Fibroblast of skin of abdomen (primary cell): ENCODE results near the gene CRLF2. TPM values are rescaled to one million over a fixed set of nuclear protein-coding genes. Genes with fewer than 3 reads are reported as not detected.
"Not testable (repeated sequence)": the region's sequence is repeated elsewhere in the genome, so short reads cannot be mapped to it uniquely, and the experiment has no call there.

Experiments used
- DNase-seq: peaks from one replicate; pipeline ENCODE4 v3.0.0-alpha.2; 2013
- polyA plus RNA-seq, 2 experiments: library from polyadenylated mRNA; unstranded; fragments of 120-200 nt; gene quantifications; one replicate each; pipeline ENCODE4 v1.2.1, GENCODE V29; 2013; ENCODE audit not compliant: insufficient read length in 2 of 2

CRLF2 gene, protein sequence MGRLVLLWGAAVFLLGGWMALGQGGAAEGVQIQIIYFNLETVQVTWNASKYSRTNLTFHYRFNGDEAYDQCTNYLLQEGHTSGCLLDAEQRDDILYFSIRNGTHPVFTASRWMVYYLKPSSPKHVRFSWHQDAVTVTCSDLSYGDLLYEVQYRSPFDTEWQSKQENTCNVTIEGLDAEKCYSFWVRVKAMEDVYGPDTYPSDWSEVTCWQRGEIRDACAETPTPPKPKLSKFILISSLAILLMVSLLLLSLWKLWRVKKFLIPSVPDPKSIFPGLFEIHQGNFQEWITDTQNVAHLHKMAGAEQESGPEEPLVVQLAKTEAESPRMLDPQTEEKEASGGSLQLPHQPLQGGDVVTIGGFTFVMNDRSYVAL
- not detected for polyA plus RNA-seq (2013, experiment 1 of 2; ENCODE audit: insufficient read length)
- not detected for polyA plus RNA-seq (2013, experiment 2 of 2; ENCODE audit: insufficient read length)

DNA sequence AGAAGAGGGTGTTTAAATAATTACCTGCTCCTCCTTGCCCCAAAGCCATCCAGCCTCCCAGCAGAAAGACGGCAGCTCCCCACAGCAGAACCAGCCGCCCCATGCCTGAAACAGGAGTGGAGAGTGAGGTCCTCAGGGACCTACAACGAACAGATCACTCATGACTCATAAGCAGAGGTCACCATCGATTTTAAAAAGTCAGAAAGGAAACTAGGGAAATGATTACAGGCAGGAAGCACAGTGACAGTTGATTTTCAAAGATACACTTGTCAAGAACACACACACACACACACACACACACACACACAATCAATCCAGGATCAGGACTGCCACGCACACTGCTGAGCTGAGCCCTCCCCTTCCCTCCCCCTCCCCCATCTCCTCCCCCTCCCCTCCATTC lies at the start of gene CRLF2:
TSS of gene CRLF2 (minus strand) at position 118 of the 400 bp plus-strand sequence. CDS start at position 103, 15 bp downstream.
- peak; percentile 1 for DNase-seq

DNA sequence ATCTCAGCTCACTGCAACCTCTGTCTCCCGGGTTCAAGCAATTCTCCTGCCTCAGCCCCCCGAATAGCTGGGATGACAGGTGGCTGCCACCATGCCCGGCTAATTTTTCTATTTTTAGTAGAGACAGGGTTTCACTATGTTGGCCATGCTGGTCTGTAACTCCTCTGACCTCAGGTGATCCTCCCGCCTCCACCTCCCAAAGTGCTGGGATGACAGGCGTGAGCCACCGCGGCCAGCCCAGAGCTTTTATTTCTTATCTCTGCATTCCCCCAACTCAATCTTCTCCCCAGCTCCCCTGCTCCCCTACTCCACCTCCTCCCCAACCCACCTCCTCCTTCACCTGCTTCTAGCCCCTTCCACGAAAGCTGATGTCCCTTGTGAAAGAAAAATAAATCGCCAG lies 49.3 kb upstream of the CRLF2 start:
- DNase-seq = not testable (repeated sequence)

GRCh38 chrX:1261285-1261684 lies 48.8 kb upstream of the CRLF2 start:
- no peak for DNase-seq

DNA sequence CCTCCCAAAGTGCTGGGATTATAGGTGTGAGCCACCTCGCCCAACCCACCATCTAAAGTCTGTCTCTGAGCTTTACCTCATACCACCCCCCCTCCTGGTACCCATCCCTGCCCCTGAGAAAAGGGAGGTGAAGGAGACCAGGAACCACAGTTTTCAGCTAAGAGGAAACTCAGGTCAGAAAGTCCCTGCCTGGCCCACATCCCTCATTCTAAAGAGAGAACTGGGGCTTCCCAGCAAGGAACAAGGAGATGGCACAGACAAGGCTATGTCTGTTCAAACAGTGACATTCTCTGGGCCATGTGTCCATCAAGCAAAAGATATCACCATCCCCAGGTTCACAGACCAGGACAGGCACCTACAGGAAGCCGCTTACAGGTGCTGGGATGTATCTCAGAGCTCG lies 40.4 kb upstream of the CRLF2 start:
- DNase-seq = no peak

GRCh38 chrX:1249101-1249887 lies 36.8 kb upstream of the CRLF2 start:
- peak; percentile 21 for DNase-seq

DNA sequence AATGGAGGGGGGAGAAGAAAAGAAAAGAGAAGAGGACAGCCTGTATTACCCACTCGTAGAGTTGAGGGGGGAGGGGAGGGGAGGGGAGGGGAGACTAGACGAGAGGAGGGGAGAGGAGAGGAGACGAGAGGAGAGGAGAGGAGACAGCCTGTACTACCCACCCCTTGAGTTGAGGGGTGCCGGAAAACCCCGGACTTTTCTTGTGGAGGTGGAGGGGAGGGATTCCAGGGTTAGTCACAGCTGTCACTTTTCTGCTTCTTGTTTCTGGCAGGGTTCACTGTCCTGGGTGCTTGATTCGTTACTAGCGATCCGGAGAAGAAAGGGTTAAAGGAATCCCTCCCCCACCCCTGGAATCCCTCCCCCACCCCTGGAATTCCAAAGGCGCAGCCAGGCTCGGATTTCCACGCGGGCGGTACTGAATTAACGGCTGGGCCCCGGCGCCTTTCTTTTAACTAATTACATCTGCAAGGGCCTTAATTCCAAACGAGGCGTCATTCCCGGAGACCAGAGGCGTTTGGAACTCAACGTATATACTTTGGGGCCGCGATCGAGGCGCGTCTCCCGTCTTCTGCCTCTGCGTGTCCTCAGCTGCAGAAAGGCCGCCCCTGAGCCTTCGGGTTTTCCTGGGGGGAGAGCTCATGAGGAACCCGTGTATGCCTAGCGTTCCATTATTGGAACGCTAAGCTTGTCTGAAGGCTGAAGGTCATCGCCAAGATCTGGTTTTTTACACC lies 36.0 kb upstream of the CRLF2 start:
- DNase-seq = peak; percentile 67

DNA sequence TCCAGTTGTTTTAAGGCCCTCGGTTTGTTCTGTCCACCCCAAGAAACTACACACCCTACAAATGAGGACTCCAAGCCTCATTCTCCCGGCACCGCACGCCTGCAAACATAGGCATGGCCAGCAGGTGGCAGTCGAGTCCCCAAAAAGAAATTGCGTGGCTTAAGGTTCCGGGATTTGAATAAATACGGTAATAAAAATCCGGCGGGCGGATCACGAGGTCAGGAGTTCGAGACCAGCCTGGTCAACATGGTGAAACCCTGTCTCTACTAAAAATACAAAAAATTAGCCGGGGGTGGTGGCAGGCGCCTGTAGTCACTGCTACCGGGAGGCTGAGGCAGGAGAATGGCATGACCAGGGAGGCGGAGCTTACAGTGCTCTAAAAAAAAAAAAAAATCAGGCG lies 34.4 kb upstream of the CRLF2 start:
- DNase-seq = peak; percentile 51

GRCh38 chrX:1244164-1245076 lies 32.0 kb upstream of the CRLF2 start:
- DNase-seq = no peak

DNA sequence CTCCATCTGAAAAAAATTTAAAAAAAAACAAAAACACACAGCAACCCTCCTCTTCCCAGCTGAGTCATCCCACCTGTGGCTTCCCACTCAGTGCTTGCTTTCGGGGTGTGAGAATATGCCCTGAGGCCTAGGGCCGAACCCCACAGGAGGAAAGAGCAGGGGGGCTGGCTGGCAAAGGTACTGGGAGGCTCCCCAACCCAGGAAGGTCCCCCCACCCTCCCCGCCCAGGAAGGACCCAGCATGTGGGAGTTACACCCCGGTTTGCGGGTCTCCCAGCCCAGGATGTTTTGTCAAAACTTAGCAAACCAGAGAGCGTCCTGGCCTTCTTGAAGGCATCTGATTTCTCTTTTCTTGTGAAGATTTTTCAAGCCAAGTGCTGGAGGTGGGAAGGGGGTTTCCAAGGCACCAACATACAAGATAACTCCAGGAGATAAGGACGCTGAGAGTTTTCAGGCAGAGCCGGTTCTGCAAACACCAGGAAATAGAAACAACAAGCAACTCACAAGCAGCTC lies 30.5 kb upstream of the CRLF2 start:
- no peak for DNase-seq

DNA sequence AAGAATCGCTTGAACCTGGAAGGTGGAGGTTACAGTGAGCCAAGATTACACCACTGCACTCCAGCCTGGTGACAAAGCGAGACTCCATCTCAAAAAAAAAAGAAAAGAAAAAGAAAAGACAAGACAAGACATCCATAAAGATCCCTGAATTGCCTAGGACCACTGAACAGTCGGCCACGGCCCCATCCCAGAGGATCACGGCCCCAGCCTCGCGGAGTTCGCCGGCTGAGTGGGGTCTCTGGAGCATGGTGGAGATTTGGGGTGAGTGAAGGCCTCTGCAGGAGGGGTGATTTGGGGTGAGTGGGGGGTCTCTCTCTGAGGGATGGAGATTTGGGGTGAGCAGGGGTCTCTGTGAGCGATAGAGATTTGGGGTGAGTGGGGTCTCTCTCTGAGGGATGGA lies 28.1 kb upstream of the CRLF2 start:
- not testable (repeated sequence) for DNase-seq

GRCh38 chrX:1239681-1240142 lies 27.3 kb upstream of the CRLF2 start:
- DNase-seq = no peak

- no peak for DNase-seq
Observed at GRCh38 chrX:1231850-1232465, 19.5 kb upstream of the CRLF2 start.

GRCh38 chrX:1228101-1228500 lies 15.7 kb upstream of the CRLF2 start:
- not testable (repeated sequence) for DNase-seq

DNA sequence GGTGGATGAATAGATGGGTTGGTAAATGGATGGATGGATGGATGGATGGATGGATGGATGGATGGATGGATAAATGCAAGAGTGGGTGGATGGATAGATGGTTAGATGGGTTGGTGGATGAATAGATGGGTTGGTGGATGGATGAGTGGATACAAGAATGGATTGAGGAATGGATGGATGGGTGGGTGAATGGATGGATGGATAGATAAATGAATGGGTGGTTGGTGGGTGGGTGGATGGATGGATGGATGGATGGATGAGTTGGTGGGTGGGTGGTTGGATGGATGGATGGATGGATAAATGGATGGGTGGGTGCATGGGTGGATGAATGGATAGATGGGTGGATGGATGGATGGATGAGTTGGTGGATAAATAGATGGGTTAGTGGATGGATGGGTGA lies 13.8 kb upstream of the CRLF2 start:
- no peak for DNase-seq

DNA sequence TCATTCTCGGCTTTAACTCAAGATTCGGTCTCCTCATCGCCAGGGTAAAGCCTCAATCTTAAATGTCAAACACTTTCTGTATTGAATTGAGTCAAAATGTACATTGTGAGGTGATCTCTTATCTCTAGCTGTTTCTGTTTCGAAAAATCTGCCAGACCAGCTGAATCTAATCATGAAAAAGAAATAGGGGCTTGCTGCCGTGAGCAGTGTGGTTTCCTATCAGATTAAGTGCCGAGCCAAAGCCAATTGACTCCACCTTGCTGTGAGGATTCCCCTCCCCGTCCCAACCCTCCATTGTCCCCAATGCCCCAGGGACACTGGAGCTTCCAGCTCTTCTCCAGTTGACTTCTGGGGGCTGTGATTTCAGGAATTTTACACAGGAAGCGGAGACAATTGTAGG lies 12.5 kb upstream of the CRLF2 start:
- DNase-seq = no peak

DNA sequence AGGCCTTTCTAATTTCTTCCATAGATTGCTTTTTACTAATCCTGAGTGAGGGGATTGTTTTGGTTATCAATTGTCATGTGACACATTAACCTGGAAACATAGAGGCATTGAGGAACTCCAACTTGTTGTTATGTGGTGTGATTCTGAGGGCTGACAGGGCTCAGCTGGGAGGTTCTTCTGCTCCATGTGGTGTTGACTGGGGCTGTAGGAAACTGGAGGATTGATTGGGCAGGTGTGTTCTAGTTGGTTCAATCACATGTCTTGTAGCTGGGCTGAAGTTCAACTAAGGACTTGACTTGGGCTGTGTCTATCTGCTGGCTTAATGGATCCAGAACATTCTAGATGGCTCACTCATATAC lies 10.8 kb upstream of the CRLF2 start:
- DNase-seq = no peak

- no peak for DNase-seq
Observed at GRCh38 chrX:1222531-1223241, 10.2 kb upstream of the CRLF2 start.

DNA sequence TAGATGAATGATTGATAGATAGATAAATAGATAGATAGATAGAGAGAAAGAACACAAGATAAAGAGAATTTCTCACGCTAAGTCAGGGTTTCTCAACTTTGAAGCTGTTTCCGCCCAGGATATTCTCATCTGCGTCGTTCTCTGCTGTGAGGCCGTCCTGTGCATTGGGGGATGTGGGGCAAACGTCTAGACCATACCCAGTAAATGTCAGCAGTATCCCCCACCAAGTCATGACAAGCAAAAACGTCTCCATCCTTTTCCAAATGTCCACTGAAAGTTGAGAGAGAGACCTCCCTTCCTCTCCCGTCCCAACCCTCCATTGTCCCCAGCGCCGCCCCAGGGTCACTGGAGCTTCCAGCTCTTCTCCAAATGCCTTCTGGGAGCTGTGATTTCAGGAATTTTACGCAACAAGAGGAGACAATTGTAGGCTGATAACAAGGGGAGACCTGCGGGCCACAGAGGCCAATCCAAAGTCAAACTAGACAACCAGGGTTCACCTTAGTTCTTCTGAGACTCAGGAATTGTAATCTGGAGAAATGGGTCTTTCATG lies 8.9 kb upstream of the CRLF2 start:
- no peak for DNase-seq

GRCh38 chrX:1218286-1218685 lies 5.8 kb upstream of the CRLF2 start:
- DNase-seq = no peak
